Measurements from ENCODE around the gene TIMP3. TPM values are rescaled to one million over a fixed set of nuclear protein-coding genes. Genes with fewer than 3 reads are reported as not detected.

Gene TIMP3
- total RNA-seq, 4 donors from 2014 or later: 560 to 818 (median 738) TPM

- 36 to 93% methylated on average over 2 to 6 of the region's 17 CpGs for WGBS, 2 donors (ENCODE audit: low coverage in 1 of 2)
Measured at GRCh38 chr22:32796865-32797573, 4.5 kb upstream of the TIMP3 start.

DNA sequence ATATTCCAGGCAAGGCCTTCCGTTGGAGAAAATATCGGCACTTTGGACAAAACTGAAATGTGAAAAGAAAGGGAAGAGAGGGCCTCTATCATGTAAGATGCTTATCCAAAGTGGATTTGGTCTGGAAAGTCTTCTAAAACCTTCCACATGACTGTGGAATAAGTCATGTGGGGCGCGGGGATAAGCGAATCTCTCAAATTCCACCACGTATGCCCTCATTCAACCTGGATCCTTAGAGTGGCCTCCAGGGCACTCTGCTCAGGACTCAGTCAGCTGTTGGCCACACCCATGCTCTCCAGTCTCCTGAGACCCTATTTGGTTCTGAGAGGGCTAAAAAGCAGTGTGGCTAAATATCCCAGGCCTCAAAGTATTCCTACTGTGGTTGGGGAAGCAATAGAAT is 2.0 kb upstream of the TIMP3 start:
- ATAC-seq: no peak
- H3K4me3 ChIP-seq: no peak overlapping the region
- TF ChIP-seq EP300 (IDR thresholded peaks at IDR 0.05): no peak
- TF ChIP-seq, protein P1, sequence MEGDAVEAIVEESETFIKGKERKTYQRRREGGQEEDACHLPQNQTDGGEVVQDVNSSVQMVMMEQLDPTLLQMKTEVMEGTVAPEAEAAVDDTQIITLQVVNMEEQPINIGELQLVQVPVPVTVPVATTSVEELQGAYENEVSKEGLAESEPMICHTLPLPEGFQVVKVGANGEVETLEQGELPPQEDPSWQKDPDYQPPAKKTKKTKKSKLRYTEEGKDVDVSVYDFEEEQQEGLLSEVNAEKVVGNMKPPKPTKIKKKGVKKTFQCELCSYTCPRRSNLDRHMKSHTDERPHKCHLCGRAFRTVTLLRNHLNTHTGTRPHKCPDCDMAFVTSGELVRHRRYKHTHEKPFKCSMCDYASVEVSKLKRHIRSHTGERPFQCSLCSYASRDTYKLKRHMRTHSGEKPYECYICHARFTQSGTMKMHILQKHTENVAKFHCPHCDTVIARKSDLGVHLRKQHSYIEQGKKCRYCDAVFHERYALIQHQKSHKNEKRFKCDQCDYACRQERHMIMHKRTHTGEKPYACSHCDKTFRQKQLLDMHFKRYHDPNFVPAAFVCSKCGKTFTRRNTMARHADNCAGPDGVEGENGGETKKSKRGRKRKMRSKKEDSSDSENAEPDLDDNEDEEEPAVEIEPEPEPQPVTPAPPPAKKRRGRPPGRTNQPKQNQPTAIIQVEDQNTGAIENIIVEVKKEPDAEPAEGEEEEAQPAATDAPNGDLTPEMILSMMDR (IDR thresholded peaks at IDR 0.05): no peak
- TF ChIP-seq POLR2A (IDR thresholded peaks at IDR 0.05): no peak
- no peak for TF ChIP-seq POLR2AphosphoS5 (IDR thresholded peaks at IDR 0.05)
- H3K4me1 ChIP-seq: peaks cover 0 to 40% (median 4%) of the 10 kb centered on the region in 3 donors
- H3K9me3 ChIP-seq: no peaks in the 10 kb centered on the region
- peak overlapping the region; percentile 16 to 95 (median 95) for H3K27ac ChIP-seq
- no peaks in the 10 kb centered on the region for H3K36me3 ChIP-seq
- WGBS, 2 donors (ENCODE audit: low coverage in 1 of 2): 89 to 100% methylated on average over 6 of the region's 6 CpGs
- H3K27me3 ChIP-seq: no peaks in the 10 kb centered on the region

More at GRCh38 chr22:32796865-32797573, 4.5 kb upstream of the TIMP3 start:
- TF ChIP-seq, protein P1 (IDR thresholded peaks at IDR 0.05): peak; percentile 89 to 94 (median 90)
- no peak for TF ChIP-seq POLR2A (IDR thresholded peaks at IDR 0.05)
- no peak for TF ChIP-seq EP300 (IDR thresholded peaks at IDR 0.05)
- no peak for TF ChIP-seq POLR2AphosphoS5 (IDR thresholded peaks at IDR 0.05)
- Histone ChIP-seq H3K4me3 (no peak overlapping the region), H3K36me3 (no peaks in the 10 kb centered on the region), H3K9me3 (no peaks in the 10 kb centered on the region), H3K4me1 (peaks cover 0 to 29% (median 4%) of the 10 kb centered on the region in 3 donors), H3K27ac (peak overlapping the region in 3 of 4 donors; percentile 15 to 41 (median 28)), H3K27me3 (no peaks in the 10 kb centered on the region)
- peak; percentile 54 for ATAC-seq

- no peaks in the 10 kb centered on the region for H3K36me3 ChIP-seq
- no peaks in the 10 kb centered on the region for H3K27me3 ChIP-seq
- no peaks in the 10 kb centered on the region for H3K9me3 ChIP-seq
- H3K4me1 ChIP-seq: peaks cover 0 to 48% (median 4%) of the 10 kb centered on the region in 3 donors
- 37% methylated on average over 6 to 7 of the region's 8 CpGs for WGBS, 2 donors (ENCODE audit: low coverage in 1 of 2)
- peak overlapping the region; percentile 77 to 95 (median 95) for H3K27ac ChIP-seq
- TF ChIP-seq, protein P1 (IDR thresholded peaks at IDR 0.05): no peak
- TF ChIP-seq POLR2A (IDR thresholded peaks at IDR 0.05) (no peak), EP300 (IDR thresholded peaks at IDR 0.05) (no peak), POLR2AphosphoS5 (IDR thresholded peaks at IDR 0.05) (no peak)
- peak overlapping the region in 1 of 2 donors; percentile 87 for H3K4me3 ChIP-seq
- no peak for ATAC-seq
Measured at GRCh38 chr22:32800158-32800882, 1.2 kb upstream of the TIMP3 start.

GRCh38 chr22:32800994-32801536 is 440 bp upstream of the TIMP3 start:
- ATAC-seq: peak; percentile 8
- Histone ChIP-seq H3K36me3 (no peaks in the 10 kb centered on the region), H3K27ac (peak overlapping the region; percentile 77 to 95 (median 95)), H3K4me3 (peak overlapping the region; percentile 87 to 98), H3K27me3 (no peaks in the 10 kb centered on the region), H3K9me3 (no peaks in the 10 kb centered on the region), H3K4me1 (peaks cover 0 to 55% (median 5%) of the 10 kb centered on the region in 3 donors)
- 0 to 17% methylated on average over 1 of the region's 21 CpGs for WGBS, 2 donors (ENCODE audit: low coverage in 1 of 2)
- TF ChIP-seq, protein P1 (IDR thresholded peaks at IDR 0.05): no peak
- TF ChIP-seq EP300 (IDR thresholded peaks at IDR 0.05): no peak
- TF ChIP-seq POLR2A (IDR thresholded peaks at IDR 0.05): no peak
- TF ChIP-seq POLR2AphosphoS5 (IDR thresholded peaks at IDR 0.05): no peak

All from gastroesophageal sphincter (tissue), 4 donors.